Activated CD4-positive, alpha-beta T cell treated with anti-CD3 and anti-CD28 coated beads, Interleukin-2, amount 10 ng/mL, durations not matched to agents 24 days and 14 days (primary cell): ENCODE data around the gene MTHFD1L. TPM values are rescaled to one million over a fixed set of nuclear protein-coding genes. Genes with fewer than 3 reads are reported as not detected.
A peak's percentile ranks its signal among the peaks of the same experiment; 100 is the strongest.

Experiments
- DNase-seq: peaks from one replicate; pipeline ENCODE4 v3.0.0; 2022
- H3K27ac Mint-ChIP-seq: one replicate; pipeline ENCODE4 v1.8.0; 2022; ENCODE audit warnings: mild to moderate bottlenecking, mixed read lengths
- H3K27me3 Mint-ChIP-seq: one replicate; pipeline ENCODE4 v1.8.0; 2022; ENCODE audit warnings: mixed read lengths
- H3K36me3 Mint-ChIP-seq: one replicate; pipeline ENCODE4 v1.8.0; 2022; ENCODE audit warnings: low read depth, mild to moderate bottlenecking, mixed read lengths
- H3K4me1 Mint-ChIP-seq: one replicate; pipeline ENCODE4 v1.8.0; 2021; ENCODE audit warnings: mixed read lengths
- H3K4me3 Mint-ChIP-seq: one replicate; pipeline ENCODE4 v1.8.0; 2022; ENCODE audit warnings: mild to moderate bottlenecking, moderate library complexity, mixed read lengths
- H3K9me3 Mint-ChIP-seq: one replicate; pipeline ENCODE4 v1.8.0; 2021; ENCODE audit warnings: mixed read lengths
- intact Hi-C: fragments of 100-400 bp; cut with micrococcal nuclease; formaldehyde crosslinking; loops from one replicate; pipeline ENCODE4 v1.15.1; 2023
- total RNA-seq: library from RNA; stranded (reverse); gene quantifications from 2 replicates; pipeline ENCODE4 v1.2.3, GENCODE V29; 2022

Gene MTHFD1L
- total RNA-seq, 1 donor from 2014 or later, result 136 TPM

GRCh38 chr6:150877928-150878327 lies 12.4 kb downstream of the MTHFD1L start:
- no peak overlapping the region for H3K27ac Mint-ChIP-seq

GRCh38 chr6:150878347-150879213 lies 13.1 kb downstream of the MTHFD1L start:
- no peak for DNase-seq
- intact Hi-C loops, result no loop called here
- H3K27me3 Mint-ChIP-seq, result no peaks in the 10 kb centered on the region
- H3K4me3 Mint-ChIP-seq, result no peak overlapping the region
- H3K27ac Mint-ChIP-seq, result no peak overlapping the region
- peaks cover 43% of the 10 kb centered on the region for H3K36me3 Mint-ChIP-seq
- H3K4me1 Mint-ChIP-seq, result peaks cover 6% of the 10 kb centered on the region
- no peaks in the 10 kb centered on the region for H3K9me3 Mint-ChIP-seq

More at GRCh38 chr6:150877928-150878327, 12.4 kb downstream of the MTHFD1L start:
- H3K9me3 Mint-ChIP-seq, result no peaks in the 10 kb centered on the region
- H3K27me3 Mint-ChIP-seq, result no peaks in the 10 kb centered on the region
- H3K4me1 Mint-ChIP-seq, result peaks cover 6% of the 10 kb centered on the region
- H3K4me3 Mint-ChIP-seq, result no peak overlapping the region
- intact Hi-C loops, result no loop called here
- DNase-seq, result no peak
- H3K36me3 Mint-ChIP-seq, result peaks cover 38% of the 10 kb centered on the region

DNA sequence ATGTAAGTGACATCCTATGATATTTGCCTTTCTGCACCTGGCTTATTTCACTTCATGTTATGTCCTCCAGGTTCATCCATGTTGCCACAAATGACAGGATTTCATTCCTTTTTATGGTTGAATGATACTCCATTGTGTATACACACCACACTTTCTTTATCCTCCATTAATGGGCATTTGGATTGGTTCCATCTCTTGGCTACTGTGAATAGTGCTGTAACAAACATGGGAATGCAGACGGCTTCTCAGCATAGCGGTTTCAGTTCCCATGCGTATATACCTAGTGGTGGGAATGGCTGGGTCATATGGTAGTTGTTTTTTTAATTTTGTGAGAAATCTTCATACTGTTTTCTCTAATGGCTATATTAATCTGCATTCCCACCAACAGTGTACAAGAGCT lies 14.8 kb downstream of the MTHFD1L start:
- H3K9me3 Mint-ChIP-seq, result no peaks in the 10 kb centered on the region
- peaks cover 6% of the 10 kb centered on the region for H3K4me1 Mint-ChIP-seq
- peaks cover 50% of the 10 kb centered on the region for H3K36me3 Mint-ChIP-seq
- no peak overlapping the region for H3K27ac Mint-ChIP-seq
- no peak overlapping the region for H3K4me3 Mint-ChIP-seq
- intact Hi-C loops, result no loop called here
- DNase-seq, result no peak
- no peaks in the 10 kb centered on the region for H3K27me3 Mint-ChIP-seq

DNA sequence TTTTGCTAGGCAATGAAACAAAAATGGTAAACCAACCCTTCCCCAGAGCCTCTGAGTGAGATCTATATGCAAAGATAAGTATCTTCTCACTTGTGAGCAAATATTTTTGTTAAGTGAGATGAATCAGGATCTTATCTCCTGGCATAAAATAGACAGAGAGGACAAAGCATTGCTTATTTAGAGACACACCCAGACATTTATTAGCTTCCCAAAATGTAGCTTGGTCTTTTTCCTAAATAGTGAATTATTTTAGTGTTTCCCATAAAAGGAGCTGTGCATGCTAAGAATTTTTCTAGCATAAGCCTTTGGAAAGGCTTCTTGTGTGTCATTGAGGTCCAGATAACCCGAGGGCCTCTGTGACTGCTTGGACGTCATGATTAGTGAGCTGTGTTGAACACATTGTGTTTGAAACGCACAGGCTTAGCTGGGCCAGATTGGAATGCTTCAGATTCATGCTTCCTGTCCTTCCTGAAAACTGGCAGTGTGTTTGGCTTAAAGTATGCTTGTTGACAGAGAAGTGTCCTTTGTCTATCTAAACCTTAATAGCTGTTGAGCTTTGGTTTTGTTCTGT lies 16.5 kb downstream of the MTHFD1L start:
- intact Hi-C loops, result no loop called here
- Mint-ChIP-seq H3K4me1 (peaks cover 2% of the 10 kb centered on the region), H3K27ac (no peak overlapping the region), H3K4me3 (no peak overlapping the region), H3K27me3 (no peaks in the 10 kb centered on the region), H3K36me3 (peaks cover 52% of the 10 kb centered on the region), H3K9me3 (no peaks in the 10 kb centered on the region)
- DNase-seq, result no peak

GRCh38 chr6:150883521-150883920 lies 18.0 kb downstream of the MTHFD1L start:
- DNase-seq, result no peak
- no peak overlapping the region for H3K27ac Mint-ChIP-seq
- no peaks in the 10 kb centered on the region for H3K27me3 Mint-ChIP-seq
- peaks cover 54% of the 10 kb centered on the region for H3K36me3 Mint-ChIP-seq
- peaks cover 8% of the 10 kb centered on the region for H3K4me1 Mint-ChIP-seq
- no peak overlapping the region for H3K4me3 Mint-ChIP-seq
- intact Hi-C loops, result no loop called here
- H3K9me3 Mint-ChIP-seq, result no peaks in the 10 kb centered on the region

DNA sequence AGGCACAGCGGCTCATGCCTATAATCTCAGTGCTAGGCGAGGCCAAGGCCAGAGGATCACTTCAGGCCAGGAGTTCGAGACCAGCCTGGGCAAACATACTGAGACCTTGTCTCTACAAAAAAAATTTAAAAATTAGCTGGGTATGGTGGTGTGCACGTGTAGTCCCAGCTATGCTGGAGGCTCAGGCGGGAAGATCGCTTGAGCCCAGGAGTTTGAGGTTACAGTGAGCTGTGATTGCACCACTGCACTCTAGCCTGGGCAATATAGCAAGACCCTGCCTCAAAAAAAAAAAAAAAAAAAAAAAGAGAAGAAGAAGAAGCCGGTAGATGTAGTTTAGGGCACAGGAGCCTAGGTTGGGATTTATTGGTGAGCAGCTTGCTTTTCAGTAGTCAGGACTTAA lies 20.7 kb downstream of the MTHFD1L start:
- Mint-ChIP-seq H3K27me3 (no peaks in the 10 kb centered on the region), H3K9me3 (no peaks in the 10 kb centered on the region), H3K4me1 (peaks cover 6% of the 10 kb centered on the region), H3K4me3 (no peak overlapping the region), H3K27ac (no peak overlapping the region), H3K36me3 (peaks cover 51% of the 10 kb centered on the region)
- no peak for DNase-seq
- intact Hi-C loops, result no loop called here

- H3K27ac Mint-ChIP-seq, result no peak overlapping the region
- H3K4me1 Mint-ChIP-seq, result peaks cover 8% of the 10 kb centered on the region
- intact Hi-C loops, result no loop called here
- H3K36me3 Mint-ChIP-seq, result peaks cover 59% of the 10 kb centered on the region
- H3K9me3 Mint-ChIP-seq, result no peaks in the 10 kb centered on the region
- no peak for DNase-seq
- H3K4me3 Mint-ChIP-seq, result no peak overlapping the region
- H3K27me3 Mint-ChIP-seq, result no peaks in the 10 kb centered on the region
Measured at GRCh38 chr6:150887978-150888563, 22.6 kb downstream of the MTHFD1L start.

DNA sequence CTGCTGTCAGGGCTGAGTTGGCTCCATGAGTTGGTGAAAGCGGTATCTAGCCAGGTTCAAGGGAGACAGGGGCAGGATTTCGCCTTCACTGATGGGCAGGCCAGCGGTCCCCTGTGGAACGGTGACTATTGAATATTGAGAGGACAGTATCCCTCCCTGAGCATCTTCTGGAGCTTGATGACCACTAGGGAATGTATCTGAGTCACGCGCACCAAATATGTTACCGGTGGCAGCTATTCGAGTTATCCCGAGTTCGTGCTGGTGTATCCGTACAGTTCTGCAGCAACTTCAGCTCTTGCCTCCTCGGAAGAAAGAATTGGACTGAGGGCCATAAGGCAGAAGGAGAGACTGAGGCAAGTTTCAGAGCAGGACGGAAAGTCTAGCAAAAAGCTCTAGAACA lies 24.8 kb downstream of the MTHFD1L start:
- peaks cover 56% of the 10 kb centered on the region for H3K36me3 Mint-ChIP-seq
- H3K4me3 Mint-ChIP-seq, result no peak overlapping the region
- no peak overlapping the region for H3K27ac Mint-ChIP-seq
- H3K9me3 Mint-ChIP-seq, result no peaks in the 10 kb centered on the region
- no peak for DNase-seq
- intact Hi-C loops, result no loop called here
- no peaks in the 10 kb centered on the region for H3K27me3 Mint-ChIP-seq
- peaks cover 21% of the 10 kb centered on the region for H3K4me1 Mint-ChIP-seq

DNA sequence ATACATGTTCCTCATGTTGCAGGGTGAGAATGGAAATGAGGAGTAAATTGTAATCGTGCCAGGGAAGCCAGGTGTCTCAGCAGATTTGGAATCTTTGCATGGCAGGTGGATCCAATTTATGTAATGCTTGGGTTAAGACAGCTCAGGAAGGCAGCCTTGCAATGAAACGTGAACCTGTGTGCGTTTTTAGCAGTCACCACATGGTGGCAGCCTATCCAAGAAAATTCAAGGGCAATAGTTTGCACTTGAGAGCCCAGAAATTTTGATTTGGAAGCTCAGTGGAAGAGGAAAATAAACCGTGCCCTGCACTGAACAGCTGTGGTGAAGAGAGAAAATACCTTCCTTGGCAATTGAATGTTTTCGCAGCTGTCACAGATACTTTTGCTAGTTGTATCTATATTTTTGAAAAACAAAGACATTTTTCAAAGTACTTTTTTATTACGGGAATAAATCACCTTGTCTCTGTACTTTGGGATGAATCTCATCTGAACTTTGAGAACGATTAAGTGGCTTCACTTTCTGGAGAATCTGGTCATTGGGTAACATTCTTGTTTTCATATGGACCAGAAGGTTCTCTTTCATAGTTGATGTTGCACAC lies 26.5 kb downstream of the MTHFD1L start:
- H3K27me3 Mint-ChIP-seq, result no peaks in the 10 kb centered on the region
- intact Hi-C loops, result loop anchor here (1.0 kb wide), 1 partner anchor 432 kb away; no protein-coding TSS in a partner anchor
- H3K4me3 Mint-ChIP-seq, result no peak overlapping the region
- peaks cover 30% of the 10 kb centered on the region for H3K4me1 Mint-ChIP-seq
- peak; percentile 90 for DNase-seq
- no peak overlapping the region for H3K27ac Mint-ChIP-seq
- no peaks in the 10 kb centered on the region for H3K9me3 Mint-ChIP-seq
- peaks cover 52% of the 10 kb centered on the region for H3K36me3 Mint-ChIP-seq

GRCh38 chr6:150894191-150894744 lies 28.8 kb downstream of the MTHFD1L start:
- peaks cover 28% of the 10 kb centered on the region for H3K4me1 Mint-ChIP-seq

GRCh38 chr6:150894935-150895552 lies 29.5 kb downstream of the MTHFD1L start:
- peak; percentile 76 for DNase-seq
- intact Hi-C loops, result no loop called here
- Mint-ChIP-seq H3K27me3 (no peaks in the 10 kb centered on the region), H3K9me3 (no peaks in the 10 kb centered on the region), H3K4me3 (peak overlapping the region; percentile 39), H3K36me3 (peaks cover 41% of the 10 kb centered on the region), H3K27ac (peak overlapping the region; percentile 42), H3K4me1 (peaks cover 28% of the 10 kb centered on the region)

More at GRCh38 chr6:150894191-150894744, 28.8 kb downstream of the MTHFD1L start:
- intact Hi-C loops, result no loop called here
- H3K4me3 Mint-ChIP-seq, result no peak overlapping the region
- peak overlapping the region; percentile 20 for H3K27ac Mint-ChIP-seq
- peaks cover 44% of the 10 kb centered on the region for H3K36me3 Mint-ChIP-seq
- H3K27me3 Mint-ChIP-seq, result no peaks in the 10 kb centered on the region
- H3K9me3 Mint-ChIP-seq, result no peaks in the 10 kb centered on the region
- DNase-seq, result no peak

- intact Hi-C loops, result no loop called here
Measured at GRCh38 chr6:150895928-150896632, 30.6 kb downstream of the MTHFD1L start.

GRCh38 chr6:150897400-150897943 lies 32.0 kb downstream of the MTHFD1L start:
- DNase-seq, result no peak
- H3K4me1 Mint-ChIP-seq, result peaks cover 26% of the 10 kb centered on the region
- intact Hi-C loops, result no loop called here
- no peaks in the 10 kb centered on the region for H3K27me3 Mint-ChIP-seq
- no peaks in the 10 kb centered on the region for H3K9me3 Mint-ChIP-seq
- no peak overlapping the region for H3K4me3 Mint-ChIP-seq
- H3K36me3 Mint-ChIP-seq, result peaks cover 36% of the 10 kb centered on the region
- H3K27ac Mint-ChIP-seq, result no peak overlapping the region

More at GRCh38 chr6:150895928-150896632, 30.6 kb downstream of the MTHFD1L start:
- Mint-ChIP-seq H3K27me3 (no peaks in the 10 kb centered on the region), H3K27ac (peak overlapping the region; percentile 43), H3K9me3 (no peaks in the 10 kb centered on the region), H3K4me1 (peaks cover 28% of the 10 kb centered on the region), H3K4me3 (no peak overlapping the region), H3K36me3 (peaks cover 38% of the 10 kb centered on the region)
- no peak for DNase-seq
